ENCODE measurements around the gene STIL.
A peak's percentile ranks its signal among the peaks of the same experiment; 100 is the strongest.
"Not testable (repeated sequence)": the region's sequence is repeated elsewhere in the genome, so short reads cannot be mapped to it uniquely, and the experiment has no call there.

STIL gene

DNA sequence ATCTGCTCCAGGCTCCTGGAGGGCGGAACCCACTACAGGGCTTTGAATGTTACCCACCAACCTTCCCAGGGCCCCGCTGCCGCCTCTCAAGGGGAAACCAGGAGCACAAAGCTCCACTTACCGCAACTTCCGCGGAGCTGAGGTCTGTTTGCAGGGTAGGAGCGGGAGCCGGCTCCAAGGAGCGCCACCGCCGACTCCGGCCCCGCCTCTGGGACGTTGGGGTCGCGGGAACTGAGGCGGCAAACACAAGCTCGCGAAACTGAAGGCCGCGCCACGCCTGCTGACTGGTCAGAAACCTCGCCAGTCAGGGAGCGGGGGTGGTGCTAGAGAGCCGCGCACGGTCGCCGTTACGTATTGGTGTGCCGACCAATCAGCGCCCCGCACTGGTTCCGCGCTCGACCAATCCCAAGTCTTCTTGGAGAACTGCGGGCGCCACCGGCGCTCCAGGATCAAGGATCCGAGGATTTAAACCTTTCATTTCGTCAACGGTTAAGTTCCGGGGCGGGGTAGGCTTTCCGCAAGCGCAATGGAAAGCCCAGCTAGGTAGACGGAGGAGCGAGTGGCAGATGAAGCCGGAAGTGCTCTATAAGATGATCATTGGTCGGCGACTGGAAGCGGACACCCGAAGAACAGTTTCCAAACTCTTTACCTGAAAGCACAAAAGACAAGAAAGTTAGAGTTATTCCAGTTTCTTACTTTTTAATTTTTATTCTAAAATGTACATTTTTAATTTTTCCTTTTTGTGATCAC, at the start of gene STIL:
Gene STIL (minus strand): TSS at position 233 of the 750 bp plus-strand sequence. CDS start 3,828 bp downstream, outside the sequence.
- DNase-seq = peak; percentile 97

DNA sequence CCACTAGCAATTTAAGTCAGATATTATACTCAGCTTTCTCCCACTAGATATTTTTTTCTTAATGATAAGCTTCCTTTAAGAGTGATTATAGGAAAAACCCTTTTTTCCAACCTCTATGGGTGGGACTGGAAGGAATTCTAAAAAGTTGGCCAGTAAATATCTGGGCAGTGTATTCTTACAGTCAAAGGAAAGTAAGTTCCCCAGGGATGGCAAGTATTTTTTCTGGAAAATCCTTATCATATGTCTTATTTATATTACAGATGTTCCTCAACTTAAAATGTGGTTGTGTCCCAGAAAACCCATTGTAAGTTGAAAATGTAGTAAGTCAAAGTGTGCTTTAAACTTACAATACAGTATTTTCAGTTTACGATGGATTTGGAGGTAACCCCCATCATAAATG, 48.9 kb upstream of the STIL start:
- no peak for DNase-seq

DNA sequence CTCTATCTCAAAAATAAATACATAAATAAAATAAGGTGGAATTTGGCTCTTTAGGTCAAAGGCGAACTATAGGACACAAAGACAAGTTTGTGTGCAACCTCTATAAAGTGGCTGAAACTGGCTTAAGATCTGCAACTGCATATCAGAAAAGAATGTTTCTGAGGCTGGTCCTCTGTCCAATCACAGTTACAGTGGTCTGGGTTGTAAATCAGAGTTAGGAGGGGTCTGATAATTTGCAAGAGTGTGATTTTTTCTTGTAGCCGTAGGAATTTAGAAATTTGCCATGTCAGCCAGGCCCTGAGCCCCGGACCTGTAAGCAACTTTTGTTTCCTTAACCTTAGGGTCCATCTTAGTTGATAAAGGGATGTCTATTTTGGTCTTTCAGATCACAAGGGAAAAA, 47.4 kb upstream of the STIL start:
- DNase-seq = no peak

DNA sequence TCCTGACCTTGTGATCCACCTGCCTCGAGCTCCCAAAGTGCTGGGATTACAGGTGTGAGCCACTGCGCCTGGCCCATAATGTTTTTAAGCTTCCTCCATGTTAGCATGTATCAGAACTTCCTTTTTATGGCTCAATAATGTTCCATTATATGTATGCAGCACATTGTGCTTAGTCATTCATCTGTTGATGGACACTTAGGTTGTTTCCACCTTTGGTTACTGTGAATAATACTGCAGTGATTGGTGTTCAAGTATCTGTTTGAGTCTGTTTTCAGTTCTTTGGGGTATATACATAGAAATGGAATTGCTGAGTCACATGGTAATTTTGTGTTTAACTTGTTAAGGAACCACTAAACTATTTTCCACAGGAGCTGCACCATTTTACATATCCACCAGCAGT, 37.4 kb upstream of the STIL start:
- no peak for DNase-seq

DNA sequence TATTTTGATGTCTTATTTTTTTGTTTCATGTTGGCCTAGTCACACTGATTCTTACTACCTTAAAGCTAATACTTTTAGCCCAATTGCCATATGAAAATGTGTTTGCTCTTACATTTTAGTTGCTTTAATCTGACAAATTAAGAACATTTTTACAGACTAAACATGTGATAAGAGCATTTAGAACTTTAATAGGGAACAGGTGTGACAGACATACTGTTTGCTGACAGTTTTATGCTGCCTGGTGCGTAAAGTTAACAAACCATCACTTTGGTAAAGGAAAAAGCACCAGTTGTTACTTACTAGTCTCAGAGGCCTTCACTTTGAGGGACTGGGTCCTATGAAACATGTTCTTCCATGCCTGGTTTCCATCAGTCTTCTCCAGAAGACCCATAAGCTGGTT, 34.3 kb upstream of the STIL start:
- no peak for DNase-seq

DNA sequence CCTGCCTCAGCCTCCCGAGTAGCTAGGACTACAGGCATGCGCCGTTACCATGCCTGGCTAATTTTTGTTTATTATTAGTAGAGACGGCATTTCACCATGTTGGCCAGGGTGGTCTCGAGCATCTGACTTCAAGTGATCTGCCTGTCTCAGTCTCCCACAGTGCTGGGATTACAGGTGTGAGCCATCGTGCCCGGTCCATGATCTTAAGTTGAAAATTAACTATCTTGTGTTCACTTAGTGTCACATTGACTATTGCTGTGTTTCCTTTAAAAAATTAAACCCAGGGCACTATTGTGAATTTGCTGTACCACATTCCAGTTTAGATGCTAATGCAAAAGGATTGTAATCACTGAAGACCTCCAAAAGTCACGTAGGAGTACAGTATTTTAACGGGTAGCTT, 33.8 kb upstream of the STIL start:
- DNase-seq = no peak

DNA sequence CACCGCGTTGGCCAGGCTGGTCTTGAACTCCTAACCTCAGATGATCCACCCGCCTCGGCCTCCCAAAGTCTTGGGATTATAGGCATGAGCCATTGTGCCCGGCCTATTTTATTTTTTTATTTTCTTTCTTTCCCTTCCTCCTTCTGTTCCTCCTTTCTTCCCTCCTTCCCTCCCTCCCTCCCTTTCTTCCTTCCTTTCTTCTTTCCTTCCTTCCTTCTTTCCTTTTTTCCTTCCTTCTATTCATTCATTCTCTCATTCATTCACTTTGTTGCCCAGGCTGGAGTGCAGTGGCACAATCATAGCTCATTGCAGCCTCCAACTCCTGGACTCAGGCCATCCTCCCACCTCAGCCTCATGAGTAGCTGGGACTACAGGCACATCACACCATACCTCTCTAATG, 33.0 kb upstream of the STIL start:
- not testable (repeated sequence) for DNase-seq

DNA sequence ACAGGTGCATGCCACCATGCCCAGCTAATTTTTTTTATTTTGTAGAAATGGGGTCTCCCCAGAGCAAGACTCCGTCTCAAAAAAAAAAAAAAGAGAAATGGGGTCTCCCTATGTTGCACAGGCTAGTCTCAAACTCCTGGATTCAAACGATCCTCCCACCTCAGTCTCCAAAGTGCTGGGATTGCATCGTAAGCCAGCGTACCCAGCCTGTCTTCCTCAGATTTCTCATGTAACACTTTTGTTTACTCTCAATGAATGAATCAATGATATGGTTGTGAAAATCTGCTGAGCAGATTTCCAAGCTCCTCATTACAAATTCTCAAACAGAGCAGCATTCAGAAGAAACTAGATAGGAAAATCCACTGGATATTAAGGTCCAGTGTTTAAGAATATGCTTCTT, 26.3 kb upstream of the STIL start:
- no peak for DNase-seq

DNA sequence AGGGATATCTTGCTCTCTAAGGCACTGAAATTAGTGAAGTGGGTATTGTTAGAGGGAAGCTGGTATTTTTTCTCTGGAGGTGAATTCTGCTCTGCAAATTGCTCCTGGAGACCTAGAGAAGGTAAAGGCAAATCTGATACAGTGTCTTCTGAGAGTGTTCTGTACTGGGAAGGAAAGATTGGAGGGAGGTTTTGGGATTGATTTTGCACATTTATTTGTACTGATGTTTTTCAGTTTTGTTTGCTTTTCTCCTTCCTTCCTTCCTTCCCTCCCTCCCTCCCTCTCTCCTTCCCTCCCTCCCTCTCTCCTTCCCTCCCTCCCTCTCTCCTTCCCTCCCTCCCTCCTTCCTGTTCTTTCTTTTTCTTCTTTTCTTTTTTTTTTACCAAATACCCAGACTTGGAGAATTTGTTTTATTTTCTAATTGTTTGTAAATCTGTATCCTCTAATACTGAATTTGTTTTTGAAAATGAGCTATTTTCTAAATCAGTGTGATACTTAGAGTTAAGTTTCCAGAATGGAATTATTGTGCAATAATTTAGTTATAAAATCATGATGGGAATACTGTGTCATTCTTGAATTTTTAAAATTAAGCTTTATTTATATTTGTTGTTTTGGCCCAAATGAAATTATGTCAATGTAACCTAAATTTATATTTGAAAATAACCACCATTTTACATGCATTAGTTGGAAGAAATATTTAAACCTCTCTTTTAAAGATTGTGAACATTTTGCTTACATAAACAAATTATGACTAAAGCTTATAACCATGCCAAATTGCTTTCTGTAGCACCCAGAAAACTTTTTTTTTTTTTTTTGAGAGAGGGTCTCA, 24.5 kb upstream of the STIL start:
- no peak for DNase-seq

DNA sequence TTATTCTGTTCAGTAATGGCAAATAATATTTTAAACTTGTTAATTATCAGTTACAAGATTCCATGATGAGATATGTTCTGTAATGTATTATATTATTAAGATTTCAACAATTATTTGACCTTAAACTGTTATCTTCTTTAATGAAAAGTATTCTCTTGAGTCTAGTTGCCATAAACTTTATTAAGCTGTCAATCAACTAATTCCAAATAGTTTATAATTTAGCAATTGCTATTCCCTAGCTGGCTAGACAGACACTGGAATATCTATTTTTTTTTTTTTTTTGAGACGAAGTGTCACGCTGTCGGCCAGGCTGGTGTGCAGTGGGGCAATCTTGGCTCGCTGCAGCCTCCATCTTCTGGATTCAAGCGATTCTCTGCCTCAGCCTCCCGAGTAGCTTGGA, 23.4 kb upstream of the STIL start:
- DNase-seq = no peak

DNA sequence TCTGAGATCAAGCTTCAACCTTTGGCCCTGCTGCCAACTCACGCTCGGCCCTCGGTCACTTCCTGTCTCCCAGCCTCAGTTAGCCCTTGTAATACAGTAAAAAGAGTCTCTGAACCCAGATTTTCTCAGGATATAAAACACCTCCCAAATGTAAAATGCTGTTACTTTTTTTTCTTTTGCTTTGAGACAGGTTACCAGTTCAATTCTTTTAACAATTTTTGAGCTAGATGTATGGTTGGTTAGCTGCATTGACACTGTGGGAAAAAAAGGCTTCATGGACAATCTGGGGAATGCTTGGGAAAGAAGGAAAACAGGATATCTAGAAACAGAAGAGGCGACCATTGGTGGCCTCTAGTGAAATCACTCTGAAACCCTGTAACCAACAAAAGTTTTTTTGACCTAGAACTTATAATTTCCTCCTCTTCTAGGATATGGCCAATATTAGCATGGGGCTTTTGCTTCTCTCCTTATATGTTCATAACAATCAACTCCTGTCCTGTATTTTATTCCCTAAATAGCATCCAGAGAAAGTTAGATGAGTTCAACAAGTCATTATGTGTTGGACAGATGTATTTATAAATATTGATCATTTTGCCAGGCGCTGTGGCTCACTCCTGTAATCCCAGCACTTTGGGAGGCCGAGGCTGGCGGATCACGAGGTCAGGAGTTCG, 21.0 kb upstream of the STIL start:
- no peak for DNase-seq

DNA sequence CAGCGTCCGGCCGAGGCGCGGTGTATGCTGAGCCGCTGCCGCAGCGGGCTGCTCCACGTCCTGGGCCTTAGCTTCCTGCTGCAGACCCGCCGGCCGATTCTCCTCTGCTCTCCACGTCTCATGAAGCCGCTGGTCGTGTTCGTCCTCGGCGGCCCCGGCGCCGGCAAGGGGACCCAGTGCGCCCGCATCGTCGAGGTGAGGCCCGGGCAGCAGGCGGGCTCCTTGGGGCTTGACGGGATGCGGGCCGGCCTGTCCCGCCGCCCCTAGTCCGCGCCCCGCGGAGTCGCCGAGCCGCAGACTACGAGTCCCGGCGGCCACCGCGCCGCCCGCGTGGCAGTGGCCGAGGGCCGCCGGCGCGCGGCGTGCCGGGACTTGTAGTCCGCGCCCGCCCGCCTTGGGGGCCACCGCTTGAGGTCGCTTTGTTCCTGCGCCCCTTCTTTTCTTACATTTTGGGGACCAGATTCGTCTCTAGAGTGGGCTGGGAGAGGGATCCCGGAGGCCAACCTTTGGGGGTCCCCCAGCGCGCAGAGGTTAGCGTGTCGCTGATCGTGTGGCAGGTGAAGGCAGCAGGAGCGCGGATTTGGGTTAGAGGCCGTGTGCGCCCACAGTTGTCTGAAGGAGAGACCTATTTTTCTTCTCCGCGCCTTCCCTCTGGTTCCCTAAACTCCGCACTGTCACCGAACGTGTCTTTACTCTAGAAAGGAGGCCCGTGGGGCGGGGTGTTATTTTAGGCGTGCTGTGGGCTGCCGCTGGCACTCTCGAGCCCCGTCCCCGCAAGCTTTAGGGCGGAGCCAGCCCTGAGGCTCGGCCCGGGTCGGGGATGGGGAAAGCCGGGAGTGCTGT, 20.2 kb upstream of the STIL start:
- DNase-seq = no peak

DNA sequence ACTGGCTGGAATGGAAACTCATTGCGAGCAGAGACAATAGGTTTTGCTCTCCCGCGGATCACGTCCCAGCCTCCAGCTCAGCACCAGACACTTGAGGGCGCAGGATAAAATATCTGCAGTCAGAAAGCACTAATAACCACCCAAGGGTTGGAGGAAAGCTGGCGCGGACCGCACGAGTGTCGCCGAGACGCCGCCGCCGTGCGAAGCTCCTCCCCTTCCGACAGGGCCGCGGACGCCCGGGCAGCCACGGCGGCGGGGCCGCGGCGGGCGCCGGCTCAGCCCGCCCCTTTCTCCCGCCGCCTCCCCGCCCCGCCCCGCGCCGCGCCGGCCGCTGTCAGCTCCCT, 19.6 kb upstream of the STIL start, which contains the start of gene CMPK1:
Gene CMPK1 (plus strand): TSS at position 213 of the 344 bp plus-strand sequence. CDS start 156 bp downstream, outside the sequence.
- DNase-seq = peak; percentile 37

DNA sequence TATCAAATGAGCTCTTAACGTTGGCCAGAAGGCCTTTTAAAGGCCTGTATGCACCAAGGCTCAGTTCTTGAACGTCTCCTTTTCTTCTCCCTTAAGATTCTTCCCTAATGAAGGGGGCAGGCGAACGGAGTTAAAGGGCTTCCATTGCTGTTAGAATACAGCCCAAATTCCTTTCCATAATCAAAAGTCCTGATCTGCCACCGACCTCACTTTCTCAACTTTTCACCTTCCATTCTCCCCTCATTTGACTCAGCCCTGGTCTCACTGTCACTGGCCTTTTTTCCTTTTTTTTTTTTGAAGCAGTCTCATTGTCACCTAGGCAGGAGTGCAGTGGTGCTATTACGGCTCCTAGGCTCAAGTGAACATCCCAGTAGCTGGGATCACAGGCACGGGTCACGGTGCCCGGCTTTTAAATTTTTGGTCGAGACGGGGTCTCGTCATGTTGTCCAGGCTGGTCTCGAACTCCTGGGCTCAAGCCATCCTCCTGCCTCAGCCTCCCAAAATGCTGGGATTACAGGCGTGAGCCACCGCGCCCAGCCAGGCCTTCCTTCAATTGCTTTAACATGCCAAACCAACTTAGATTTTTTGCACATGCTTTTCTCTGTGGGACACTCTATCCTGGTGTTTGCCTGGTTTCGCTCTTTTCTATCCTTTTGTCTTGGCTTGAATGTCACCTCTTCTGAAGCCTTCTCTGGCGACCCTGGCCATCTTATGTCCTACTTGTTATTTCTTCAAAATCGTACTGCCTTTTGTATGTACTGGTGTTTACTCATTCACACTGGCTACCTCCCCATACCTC, 19.0 kb upstream of the STIL start:
- no peak for DNase-seq

DNA sequence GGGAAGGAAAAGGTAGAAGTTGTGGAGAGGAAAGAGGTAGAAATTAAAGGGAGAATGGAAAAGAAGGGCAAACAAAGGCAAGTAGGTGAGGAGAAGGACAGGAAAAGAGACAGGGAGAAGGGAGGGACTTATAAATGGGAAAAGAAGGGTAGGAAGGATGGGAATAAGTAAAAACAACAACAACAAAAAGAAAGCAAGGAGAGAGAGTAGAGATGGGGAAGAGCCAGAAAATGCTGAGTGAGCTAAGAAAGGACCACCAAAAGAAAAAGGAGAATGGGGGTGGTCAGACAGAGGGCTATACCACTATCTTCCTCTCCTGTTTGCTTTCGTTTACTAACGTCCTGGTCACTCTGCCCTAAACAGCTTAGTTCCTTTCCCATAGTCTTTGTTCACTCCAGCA, 17.9 kb upstream of the STIL start:
- DNase-seq = no peak

DNA sequence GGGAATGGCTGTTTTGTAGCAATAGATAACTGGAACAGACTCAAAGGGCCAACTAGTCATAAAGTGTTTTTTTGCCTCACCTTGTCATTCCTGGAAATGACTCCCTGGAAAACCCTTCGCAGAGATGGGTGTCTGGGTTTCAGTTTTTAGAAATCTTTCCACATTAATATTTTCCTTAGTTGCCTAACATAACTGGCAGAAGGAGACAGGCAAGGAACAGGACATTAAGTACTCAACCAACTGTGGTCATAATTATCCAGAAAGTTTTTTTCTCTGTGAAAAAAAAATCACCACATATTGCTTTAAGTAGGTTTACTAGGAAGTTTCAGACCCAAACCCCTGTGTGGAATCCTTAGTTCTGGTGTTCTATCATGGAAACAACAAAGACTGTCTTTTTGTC, 16.3 kb upstream of the STIL start:
- no peak for DNase-seq

DNA sequence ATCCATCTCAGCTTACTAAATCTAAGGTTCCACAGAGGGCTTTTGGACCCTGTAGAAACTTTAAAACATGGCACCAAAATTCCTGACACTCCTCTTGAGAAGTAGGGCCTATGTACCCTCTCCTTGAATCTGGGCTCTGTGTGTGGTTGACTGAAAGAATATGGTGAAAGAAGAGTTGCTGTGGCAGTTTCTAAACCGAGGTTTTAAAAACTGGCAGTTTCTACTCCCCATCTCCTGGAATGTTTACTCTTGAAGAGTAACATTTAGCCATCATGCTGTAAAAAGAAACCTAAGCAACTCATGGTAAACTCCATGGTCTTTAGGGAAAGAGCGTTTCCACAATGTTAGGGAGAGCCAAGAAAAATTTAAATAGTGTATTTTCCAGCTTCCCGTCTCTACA, 15.0 kb upstream of the STIL start:
- no peak for DNase-seq

DNA sequence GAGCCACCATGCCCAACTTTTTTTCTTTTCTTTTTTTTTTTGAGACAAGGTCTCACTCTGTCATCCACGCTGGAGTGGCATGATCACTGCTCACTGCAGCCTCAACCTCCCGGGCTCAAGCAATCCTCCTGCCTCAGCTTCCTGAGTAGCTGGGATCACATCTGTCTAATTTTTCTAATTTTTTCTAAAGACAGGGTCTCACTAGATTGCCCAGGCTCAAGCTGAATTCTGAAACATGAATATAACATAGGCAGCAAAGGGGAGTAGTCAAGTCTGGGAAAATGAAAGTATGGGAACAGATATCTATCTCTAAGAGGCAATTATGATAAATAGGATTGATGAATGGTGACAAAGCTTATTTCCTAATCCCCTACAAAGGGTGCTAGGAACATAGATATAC, 12.3 kb upstream of the STIL start:
- DNase-seq = no peak

DNA sequence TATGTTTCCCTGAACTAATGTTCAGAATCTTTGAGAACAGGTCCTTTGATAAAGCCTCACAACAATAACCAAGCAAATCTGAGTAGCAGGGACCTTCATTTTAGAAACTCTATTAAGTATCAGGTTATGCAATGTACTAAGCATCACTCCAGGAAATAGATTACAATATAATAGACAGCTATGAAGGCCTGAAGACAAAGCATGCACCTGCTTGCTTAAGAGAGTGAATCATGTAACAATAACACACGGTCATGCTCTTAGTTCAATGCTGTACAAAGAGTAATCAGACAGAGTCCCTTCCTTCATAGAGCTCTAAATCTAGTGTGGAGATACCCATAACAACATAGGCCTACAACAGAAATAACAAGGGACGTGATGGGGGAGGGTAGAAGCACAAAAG, 11.6 kb upstream of the STIL start:
- no peak for DNase-seq

DNA sequence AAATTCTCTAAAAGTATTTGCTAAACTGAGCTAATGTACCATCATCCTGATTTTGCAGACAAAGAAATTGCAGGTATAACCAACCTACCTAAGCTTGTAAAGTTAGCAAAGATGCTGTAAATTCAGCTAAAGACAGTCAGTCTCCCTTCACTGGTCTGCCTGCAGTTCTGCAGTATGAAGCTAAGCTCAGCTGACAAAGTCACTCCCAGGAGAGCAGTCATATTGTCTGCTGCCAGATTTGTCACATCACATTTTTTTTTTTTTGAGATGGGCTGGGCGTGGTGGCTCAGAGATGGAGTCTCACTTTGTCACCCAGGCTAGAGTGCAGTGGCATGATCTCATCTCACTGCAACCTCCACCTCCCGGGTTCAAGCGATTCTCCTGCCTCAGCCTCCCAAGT, 10.7 kb upstream of the STIL start:
- no peak for DNase-seq

DNA sequence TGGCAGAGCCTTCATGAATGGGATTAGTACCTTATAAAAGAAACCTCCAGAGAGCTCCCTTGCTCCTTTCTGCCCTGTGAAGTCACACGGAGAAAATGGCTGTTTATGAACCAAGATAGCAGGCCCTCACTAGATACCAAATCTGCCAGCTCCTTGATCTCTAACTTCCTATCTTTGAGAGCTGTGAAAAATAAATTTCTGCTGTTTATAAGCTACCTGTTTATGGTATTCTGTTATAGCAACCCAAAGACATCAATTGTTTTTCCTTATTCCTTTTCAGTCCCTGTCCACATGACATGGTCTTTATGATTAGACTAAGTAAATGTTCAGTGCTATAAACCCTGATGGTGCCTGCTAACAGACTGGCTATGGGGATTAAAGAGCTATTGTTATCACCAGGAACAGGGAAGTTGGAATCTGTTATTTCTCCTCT, 9.7 kb upstream of the STIL start:
- no peak for DNase-seq

DNA sequence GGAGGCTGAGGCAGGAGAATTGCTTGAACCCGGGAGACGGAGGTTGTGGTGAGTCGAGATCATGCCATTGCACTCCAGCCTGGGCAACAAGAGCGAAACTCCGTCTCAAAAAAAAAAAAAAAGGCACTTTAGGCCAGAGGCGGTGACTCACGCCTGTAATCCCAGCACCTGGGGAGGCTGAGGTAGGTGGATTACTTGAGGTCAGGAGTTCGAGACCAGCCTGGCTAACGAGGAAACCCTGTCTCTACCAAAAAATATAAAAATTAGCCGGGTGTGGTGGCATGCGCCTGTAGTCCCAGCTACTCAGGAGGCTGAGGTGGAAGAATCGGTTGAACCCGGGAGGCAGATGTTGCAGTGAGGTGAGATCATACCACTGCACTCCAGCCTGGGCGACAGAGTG, 6.0 kb upstream of the STIL start:
- DNase-seq = not testable (repeated sequence)
